Progenitor cell of endocrine pancreas (in vitro differentiated cells): Measurements from ENCODE around the gene SLC6A6. TPM values are rescaled to one million over a fixed set of nuclear protein-coding genes. Genes with fewer than 3 reads are reported as not detected.

Experiments used
- DNase-seq: peaks from one replicate; pipeline ENCODE4 v3.0.0; 2021; ENCODE audit warnings: low spot score; ENCODE audit not compliant: unreplicated experiment
- H3K27ac Mint-ChIP-seq: 2 replicates; pipeline ENCODE4 v1.8.0; 2021; ENCODE audit warnings: mild to moderate bottlenecking, moderate library complexity, mixed read lengths
- H3K27me3 Mint-ChIP-seq: 2 replicates; pipeline ENCODE4 v1.8.0; 2021; ENCODE audit warnings: mixed read lengths
- H3K36me3 Mint-ChIP-seq: 2 replicates; pipeline ENCODE4 v1.8.0; 2022; ENCODE audit warnings: mixed read lengths; ENCODE audit not compliant: insufficient read depth
- H3K4me1 Mint-ChIP-seq: 2 replicates; pipeline ENCODE4 v1.8.0; 2021; ENCODE audit warnings: low read depth, mixed read lengths
- H3K4me3 Mint-ChIP-seq: 2 replicates; pipeline ENCODE4 v1.8.0; 2021; ENCODE audit warnings: low read depth, mild to moderate bottlenecking, moderate library complexity, mixed read lengths
- H3K9me3 Mint-ChIP-seq: 2 replicates; pipeline ENCODE4 v1.8.0; 2021; ENCODE audit warnings: low read depth, mixed read lengths
- CTCF ChIP-seq: fragments of 200-600 bp; sonication (generic); IDR thresholded peaks from one replicate; pipeline ENCODE4 v1.5.0; 2021; ENCODE audit warnings: antibody characterized with exemption, mild to moderate bottlenecking; ENCODE audit not compliant: unreplicated experiment
- total RNA-seq: library from RNA; stranded (reverse); gene quantifications from 2 replicates; pipeline ENCODE4 v1.2.1, GENCODE V29; 2021

Gene SLC6A6
- total RNA-seq, 1 donor from 2014 or later: 23.8 TPM

GRCh38 chr3:14396031-14396692, 6.2 kb upstream of the SLC6A6 start:
- no peak for TF ChIP-seq CTCF
- H3K36me3 Mint-ChIP-seq: no peaks in the 10 kb centered on the region
- DNase-seq: no peak
- no peaks in the 10 kb centered on the region for H3K9me3 Mint-ChIP-seq
- peaks cover 12% of the 10 kb centered on the region for H3K27me3 Mint-ChIP-seq
- H3K4me3 Mint-ChIP-seq: no peak overlapping the region
- H3K27ac Mint-ChIP-seq: peak overlapping the region; percentile 25
- H3K4me1 Mint-ChIP-seq: no peaks in the 10 kb centered on the region

GRCh38 chr3:14397046-14397445, 5.4 kb upstream of the SLC6A6 start:
- Mint-ChIP-seq H3K9me3 (no peaks in the 10 kb centered on the region), H3K27me3 (peaks cover 15% of the 10 kb centered on the region), H3K4me3 (no peak overlapping the region), H3K36me3 (no peaks in the 10 kb centered on the region), H3K4me1 (peaks cover 4% of the 10 kb centered on the region), H3K27ac (no peak overlapping the region)
- no peak for TF ChIP-seq CTCF
- DNase-seq: no peak

GRCh38 chr3:14397531-14397930, 4.9 kb upstream of the SLC6A6 start:
- Mint-ChIP-seq H3K4me3 (no peak overlapping the region), H3K9me3 (no peaks in the 10 kb centered on the region), H3K4me1 (peaks cover 4% of the 10 kb centered on the region), H3K36me3 (no peaks in the 10 kb centered on the region), H3K27me3 (peaks cover 15% of the 10 kb centered on the region), H3K27ac (no peak overlapping the region)
- DNase-seq: no peak
- TF ChIP-seq CTCF: no peak

- no peak overlapping the region for H3K27ac Mint-ChIP-seq
- H3K4me1 Mint-ChIP-seq: peaks cover 5% of the 10 kb centered on the region
- no peaks in the 10 kb centered on the region for H3K36me3 Mint-ChIP-seq
- H3K4me3 Mint-ChIP-seq: no peak overlapping the region
- no peak for DNase-seq
- no peaks in the 10 kb centered on the region for H3K9me3 Mint-ChIP-seq
- no peak for TF ChIP-seq CTCF
- H3K27me3 Mint-ChIP-seq: peaks cover 15% of the 10 kb centered on the region
Observed at GRCh38 chr3:14397940-14398796, 4.2 kb upstream of the SLC6A6 start.

- Mint-ChIP-seq H3K9me3 (no peaks in the 10 kb centered on the region), H3K4me3 (no peak overlapping the region), H3K27ac (no peak overlapping the region), H3K27me3 (peaks cover 15% of the 10 kb centered on the region), H3K36me3 (no peaks in the 10 kb centered on the region), H3K4me1 (peaks cover 8% of the 10 kb centered on the region)
- no peak for DNase-seq
- no peak for TF ChIP-seq CTCF
Observed at GRCh38 chr3:14398797-14399106, 3.7 kb upstream of the SLC6A6 start.
